Astrocyte of the cerebellum (primary cell): ENCODE results near the gene P2RX3.

Source experiments
- DNase-seq: peaks from one replicate; pipeline ENCODE4 v3.0.0-alpha.2; 2011; ENCODE audit warnings: low read depth
- H3K4me3 ChIP-seq: 2 replicates; pipeline ENCODE4 v1.5.1; 2011; ENCODE audit warnings: mild to moderate bottlenecking, low read depth, low read length, moderate library complexity
- CTCF ChIP-seq: IDR thresholded peaks from 2 replicates; pipeline ENCODE4 v1.5.1; 2012; ENCODE audit warnings: low read length, low read depth, moderate library complexity, mild to moderate bottlenecking; ENCODE audit errors: missing control alignments
- in situ Hi-C: cut with HindIII; loops from 2 replicates; pipeline ENCODE4 v1.10.0; 2017; ENCODE audit warnings: low sequenced_read_pairs

The P2RX3 gene

GRCh38 chr11:57348636-57349313, 10.6 kb downstream of the P2RX3 start:
- TF ChIP-seq CTCF: no peak
- no peak for DNase-seq
- H3K4me3 ChIP-seq: no peak overlapping the region
- in situ Hi-C loops: no loop called here

GRCh38 chr11:57349491-57350274, 11.5 kb downstream of the P2RX3 start:
- H3K4me3 ChIP-seq: no peak overlapping the region
- TF ChIP-seq CTCF: peak; percentile 81
- in situ Hi-C loops: no loop called here
- no peak for DNase-seq

GRCh38 chr11:57353036-57353435, 14.9 kb downstream of the P2RX3 start:
- no peak for TF ChIP-seq CTCF
- in situ Hi-C loops: no loop called here
- DNase-seq: no peak

GRCh38 chr11:57353446-57353845, 15.3 kb downstream of the P2RX3 start:
- no peak overlapping the region for H3K4me3 ChIP-seq
- no peak for TF ChIP-seq CTCF
- in situ Hi-C loops: no loop called here
- DNase-seq: no peak

More at GRCh38 chr11:57353036-57353435, 14.9 kb downstream of the P2RX3 start:
- no peak overlapping the region for H3K4me3 ChIP-seq

- H3K4me3 ChIP-seq: no peak overlapping the region
- DNase-seq: no peak
- no peak for TF ChIP-seq CTCF
- in situ Hi-C loops: no loop called here
Observed at GRCh38 chr11:57353852-57354251, 15.7 kb downstream of the P2RX3 start.

- in situ Hi-C loops: no loop called here
- TF ChIP-seq CTCF: no peak
- no peak overlapping the region for H3K4me3 ChIP-seq
Observed at GRCh38 chr11:57354699-57355098, 16.5 kb downstream of the P2RX3 start.

More at GRCh38 chr11:57354699-57355098, 16.5 kb downstream of the P2RX3 start:
- DNase-seq: no peak
